ENCODE data around the gene ENTR1. TPM values are rescaled to one million over a fixed set of nuclear protein-coding genes. Genes with fewer than 3 reads are reported as not detected.

The ENTR1 gene
- total and polyA plus RNA-seq, 2 of the 4 experiments (the other 2 are of a cell fraction), result 14.5 to 37.3 TPM

DNA sequence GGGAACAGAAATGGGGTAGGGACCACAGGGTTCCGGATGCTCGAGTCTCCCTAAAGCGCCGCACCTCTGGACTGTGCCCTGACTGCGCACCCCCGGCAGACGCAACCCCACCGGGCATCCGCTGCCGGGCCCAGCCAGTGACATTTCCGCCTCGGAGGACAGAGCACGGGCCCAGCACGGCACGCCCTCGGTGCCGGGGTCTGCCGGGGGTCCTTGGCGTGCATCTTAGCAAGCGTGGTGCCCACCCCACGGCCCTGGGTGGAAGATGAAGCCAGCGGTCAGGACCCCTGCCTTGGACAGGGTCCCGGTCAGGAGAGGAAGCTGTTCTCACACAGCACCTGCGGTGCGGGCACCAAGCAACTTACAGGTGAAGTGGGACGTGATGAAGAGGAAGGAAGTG is 22.2 kb upstream of the ENTR1 start:
- H3K14ac ChIP-seq (replicated peaks; ENCODE audit: low read depth, low read length), result no peak overlapping the region
- no TSS peak for BruUV-seq (replicated peaks)
- no peak for DNase-seq
- no peak overlapping the region for H3K27ac ChIP-seq (ENCODE audit: insufficient read depth, low read length)
- H3K56ac ChIP-seq (ENCODE audit: extremely low read depth, insufficient read depth, low read length), result no peak overlapping the region
- H3K4me1 ChIP-seq (ENCODE audit: control insufficient read depth, insufficient read depth, low read length), result peaks cover 2% of the 10 kb centered on the region; the same call in 1 of the 2 replicates
- in situ Hi-C loops (cut with MboI; ENCODE audit: low sequenced_read_pairs), result no loop called here
- 100% methylated on average over 6 of the region's 26 CpGs; no CpG with 5 or more reads in 1 of the 2 experiments for WGBS, 2 experiments (ENCODE audit: extremely low coverage in 2 of 2, insufficient read length in 1 of 2)
- peaks cover 45% of the 10 kb centered on the region for H3K36me3 ChIP-seq (ENCODE audit: control insufficient read depth, insufficient read depth, low read length)
- H4K20me1 ChIP-seq (ENCODE audit: insufficient read depth, low read length), result peaks cover 45% of the 10 kb centered on the region
- no peak overlapping the region for H2BK20ac ChIP-seq (ENCODE audit: low read depth, low read length)
- H2AK5ac ChIP-seq (ENCODE audit: low read depth, low read length), result no peak overlapping the region
- TF ChIP-seq, protein P1, sequence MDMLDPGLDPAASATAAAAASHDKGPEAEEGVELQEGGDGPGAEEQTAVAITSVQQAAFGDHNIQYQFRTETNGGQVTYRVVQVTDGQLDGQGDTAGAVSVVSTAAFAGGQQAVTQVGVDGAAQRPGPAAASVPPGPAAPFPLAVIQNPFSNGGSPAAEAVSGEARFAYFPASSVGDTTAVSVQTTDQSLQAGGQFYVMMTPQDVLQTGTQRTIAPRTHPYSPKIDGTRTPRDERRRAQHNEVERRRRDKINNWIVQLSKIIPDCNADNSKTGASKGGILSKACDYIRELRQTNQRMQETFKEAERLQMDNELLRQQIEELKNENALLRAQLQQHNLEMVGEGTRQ (IDR thresholded peaks at IDR 0.05; ENCODE audit: low read depth, low read length), result no peak
- TF ChIP-seq MAFK (IDR thresholded peaks at IDR 0.05; ENCODE audit: low read depth, low read length) (no peak), NFE2L2 (IDR thresholded peaks at IDR 0.05; ENCODE audit: low read depth, low read length) (no peak), MXI1 (IDR thresholded peaks at IDR 0.05; ENCODE audit: borderline replicate concordance, low read depth, low read length) (no peak), FOS (IDR thresholded peaks at IDR 0.05; ENCODE audit: low read depth, low read length) (no peak)
- TF ChIP-seq, protein P2, sequence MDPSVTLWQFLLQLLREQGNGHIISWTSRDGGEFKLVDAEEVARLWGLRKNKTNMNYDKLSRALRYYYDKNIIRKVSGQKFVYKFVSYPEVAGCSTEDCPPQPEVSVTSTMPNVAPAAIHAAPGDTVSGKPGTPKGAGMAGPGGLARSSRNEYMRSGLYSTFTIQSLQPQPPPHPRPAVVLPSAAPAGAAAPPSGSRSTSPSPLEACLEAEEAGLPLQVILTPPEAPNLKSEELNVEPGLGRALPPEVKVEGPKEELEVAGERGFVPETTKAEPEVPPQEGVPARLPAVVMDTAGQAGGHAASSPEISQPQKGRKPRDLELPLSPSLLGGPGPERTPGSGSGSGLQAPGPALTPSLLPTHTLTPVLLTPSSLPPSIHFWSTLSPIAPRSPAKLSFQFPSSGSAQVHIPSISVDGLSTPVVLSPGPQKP (IDR thresholded peaks at IDR 0.05; ENCODE audit: borderline replicate concordance, low read depth, low read length), result no peak
- H2AFZ ChIP-seq (replicated peaks; ENCODE audit: low read length, poor library complexity), result no peak overlapping the region
- no peaks in the 10 kb centered on the region for H3K27me3 ChIP-seq (ENCODE audit: control insufficient read depth, insufficient read depth, low read length)
- ChIA-PET CTCF (no interaction called here), POLR2A (ENCODE audit: unreplicated experiment) (no interaction called here)
- H2BK120ac ChIP-seq (ENCODE audit: low read depth, low read length), result no peak overlapping the region
- dilution Hi-C loops (cut with HindIII; ENCODE audit: low sequenced_read_pairs, unreplicated experiment), result no loop called here
- H3K23ac ChIP-seq (ENCODE audit: low read depth, low read length), result no peak overlapping the region
- H3K18ac ChIP-seq (ENCODE audit: low read depth, low read length), result no peak overlapping the region
- H3K9me1 ChIP-seq (ENCODE audit: insufficient read depth, low read length), result peaks cover 5% of the 10 kb centered on the region; the same call in 1 of the 2 replicates
- H2BK5ac ChIP-seq (ENCODE audit: low read depth, low read length, poor library complexity, severe bottlenecking), result no peak overlapping the region
- peaks cover 6 to 50% of the 10 kb centered on the region in 2 experiments for H3K79me1 ChIP-seq (ENCODE audit: low read depth in 1 of 2, low read length in 2 of 2)
- no peak overlapping the region for H3K4me2 ChIP-seq (ENCODE audit: low read depth, low read length)
- H2BK15ac ChIP-seq (ENCODE audit: low read depth, low read length), result no peak overlapping the region
- intact Hi-C loops (cut with micrococcal nuclease), result no loop called here
- H4K91ac ChIP-seq (ENCODE audit: insufficient read depth, low read depth, low read length), result no peak overlapping the region
- no peak overlapping the region for H4K8ac ChIP-seq (ENCODE audit: low read depth in 2 of 2, low read length in 2 of 2)
- no peak overlapping the region for H2AK9ac ChIP-seq (replicated peaks; ENCODE audit: low read depth, low read length, poor library complexity)
- H3K9me3 ChIP-seq (ENCODE audit: control insufficient read depth, insufficient read depth, low read length), result no peaks in the 10 kb centered on the region
- H3K4me3 ChIP-seq (ENCODE audit: insufficient read depth, low read depth, low read length), result no peak overlapping the region
- ATAC-seq (ENCODE audit: low read depth), result no peak
- H3K4ac ChIP-seq (ENCODE audit: low read depth, low read length), result no peak overlapping the region
- no peak overlapping the region for H3K9ac ChIP-seq (ENCODE audit: low read depth, low read length)
- no peak overlapping the region for H4K5ac ChIP-seq (ENCODE audit: low read depth, low read length)

Measured in IMR-90 (cell line).